HG02840 (cell line): ENCODE data around the gene CHST8.
A peak's percentile ranks its signal among the peaks of the same experiment; 100 is the strongest.

ENCODE experiments used
- ATAC-seq: cut with Tn5 transposase; IDR thresholded peaks from one replicate; pipeline ENCODE4 v1.9.1; 2021; ENCODE audit warnings: mild to moderate bottlenecking, moderate library complexity, moderate number of reproducible peaks; ENCODE audit not compliant: unreplicated experiment, low FRiP score

Gene CHST8

DNA sequence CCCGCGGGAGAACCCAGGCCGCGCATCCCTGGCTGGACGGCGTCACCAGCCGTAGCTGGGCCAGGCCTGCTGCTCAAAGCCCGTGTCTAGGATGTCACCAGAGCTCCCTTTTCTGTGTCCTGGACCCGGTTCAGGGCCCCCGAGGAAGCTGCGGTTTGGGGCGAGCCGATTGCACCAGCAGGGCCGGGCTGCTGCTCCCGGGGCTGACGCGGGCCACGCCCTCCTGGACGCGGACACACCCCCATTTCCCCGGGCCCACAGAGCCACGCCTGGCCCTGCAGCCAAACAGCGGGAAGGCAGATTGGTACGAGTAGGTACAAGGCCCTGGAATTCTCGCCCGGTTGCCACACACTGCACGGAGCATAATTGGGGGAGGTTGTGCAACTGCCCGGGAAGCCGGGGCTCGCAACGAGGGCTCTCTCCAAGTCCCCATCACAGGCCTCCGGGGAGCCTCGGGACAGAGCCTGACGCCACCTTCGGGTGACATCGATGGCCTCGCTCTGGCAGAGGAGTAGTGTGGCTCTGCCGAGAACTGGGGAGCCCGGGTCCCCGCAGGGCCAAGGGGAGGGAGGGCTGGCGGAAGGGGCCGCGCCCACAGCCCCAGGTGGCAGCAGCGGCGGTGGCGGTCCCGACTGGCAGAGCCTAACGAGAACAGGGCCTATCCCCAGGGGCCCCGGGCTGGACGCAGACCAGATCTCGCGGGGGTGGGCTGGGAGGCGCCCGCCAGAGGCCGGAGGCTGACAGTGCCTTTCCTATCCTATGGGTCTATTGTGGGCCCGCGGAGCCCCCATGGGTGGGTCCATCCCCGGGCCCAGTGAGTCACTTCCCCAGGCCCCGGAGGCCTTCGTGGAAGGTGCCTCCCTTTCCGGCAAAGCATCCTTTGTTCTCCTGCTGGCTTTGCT, 198.4 kb downstream of the CHST8 start:
- peak; percentile 62 for ATAC-seq

DNA sequence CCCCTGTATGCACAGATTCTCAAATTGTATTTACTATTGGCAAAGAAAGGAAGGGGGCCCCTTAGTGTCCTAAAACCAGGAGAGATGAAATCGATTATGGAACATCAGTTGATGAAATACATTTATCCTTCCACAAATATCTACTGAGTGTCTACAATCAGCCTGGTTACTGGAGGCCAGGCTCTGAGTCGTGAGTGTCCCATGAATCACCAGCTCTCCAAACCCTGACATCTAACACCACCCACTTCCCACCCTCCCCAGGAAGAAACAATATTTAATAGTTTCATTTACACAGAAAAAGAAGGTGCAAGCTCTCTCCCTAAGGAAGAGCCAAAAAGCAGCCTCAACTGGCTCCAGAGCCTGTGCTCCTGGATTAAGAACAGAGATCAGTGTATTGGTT, 200.1 kb downstream of the CHST8 start:
- no peak for ATAC-seq
